GM18526 (cell line): ENCODE data around the gene ACTR3C.

Experiments used
- POLR2A ChIP-seq: IDR thresholded peaks from 3 replicates; pipeline ENCODE4 v1.6.1; 2011; ENCODE audit not compliant: insufficient read length; ENCODE audit errors: extremely low read depth

ACTR3C gene

GRCh38 chr7:150343225-150343624 is 19.9 kb upstream of the ACTR3C start:
- TF ChIP-seq POLR2A = no peak

- no peak for TF ChIP-seq POLR2A
Measured at GRCh38 chr7:150342121-150342408, 18.7 kb upstream of the ACTR3C start.

GRCh38 chr7:150341263-150342120 is 18.1 kb upstream of the ACTR3C start, which contains the start of gene RARRES2:
RARRES2 (minus strand) TSS chr7:150341629; CDS start chr7:150340609, 1,020 bp downstream.
- TF ChIP-seq POLR2A = no peak

GRCh38 chr7:150340875-150341262 is 17.5 kb upstream of the ACTR3C start:
- no peak for TF ChIP-seq POLR2A

- no peak for TF ChIP-seq POLR2A
Measured at GRCh38 chr7:150340024-150340749, 16.8 kb upstream of the ACTR3C start.

GRCh38 chr7:150339409-150339809 is 16.1 kb upstream of the ACTR3C start:
- TF ChIP-seq POLR2A = no peak

GRCh38 chr7:150338166-150338829 is 15.0 kb upstream of the ACTR3C start:
- no peak for TF ChIP-seq POLR2A

GRCh38 chr7:150337659-150338081 is 14.3 kb upstream of the ACTR3C start:
- TF ChIP-seq POLR2A = no peak

- TF ChIP-seq POLR2A = no peak
Measured at GRCh38 chr7:150337179-150337578, 13.8 kb upstream of the ACTR3C start.

GRCh38 chr7:150336746-150337145 is 13.4 kb upstream of the ACTR3C start:
- TF ChIP-seq POLR2A = no peak

GRCh38 chr7:150335774-150336112 is 12.4 kb upstream of the ACTR3C start:
- no peak for TF ChIP-seq POLR2A

GRCh38 chr7:150335108-150335773 is 11.9 kb upstream of the ACTR3C start:
- TF ChIP-seq POLR2A = no peak

GRCh38 chr7:150334108-150334507 is 10.8 kb upstream of the ACTR3C start:
- TF ChIP-seq POLR2A = no peak

- TF ChIP-seq POLR2A = no peak
Measured at GRCh38 chr7:150333659-150334058, 10.3 kb upstream of the ACTR3C start.

- TF ChIP-seq POLR2A = no peak
Measured at GRCh38 chr7:150332852-150333635, 9.7 kb upstream of the ACTR3C start.
